NCI-H146 treated with DMSO at 0.1 percent for 48 hours (cell line): ENCODE measurements around the gene SNRPE.

ENCODE experiments used
- DNase-seq: peaks from one replicate; lab custom pipeline; 2025; ENCODE audit not compliant: unreplicated experiment; lab: John Stamatoyannopoulos, UW

Gene SNRPE

DNA sequence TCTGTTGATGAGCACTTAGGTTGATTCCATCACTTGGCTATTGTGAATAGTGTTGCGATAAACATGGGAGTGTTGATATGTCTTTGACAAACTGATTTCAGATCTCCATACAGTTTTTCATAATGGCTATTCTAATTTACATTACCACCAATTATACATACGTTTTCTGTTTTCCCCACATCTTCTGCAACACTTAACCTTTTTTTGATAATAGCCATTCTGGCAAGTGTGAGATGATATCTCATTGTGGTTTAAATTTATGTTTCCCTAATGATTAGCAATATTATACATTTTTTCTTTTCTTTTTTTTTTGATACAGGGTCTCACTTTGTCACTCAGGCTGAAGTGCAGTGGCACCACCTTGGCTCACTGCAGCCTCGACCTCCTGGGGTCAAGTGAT lies 17.0 kb downstream of the SNRPE start:
- no peak for DNase-seq

DNA sequence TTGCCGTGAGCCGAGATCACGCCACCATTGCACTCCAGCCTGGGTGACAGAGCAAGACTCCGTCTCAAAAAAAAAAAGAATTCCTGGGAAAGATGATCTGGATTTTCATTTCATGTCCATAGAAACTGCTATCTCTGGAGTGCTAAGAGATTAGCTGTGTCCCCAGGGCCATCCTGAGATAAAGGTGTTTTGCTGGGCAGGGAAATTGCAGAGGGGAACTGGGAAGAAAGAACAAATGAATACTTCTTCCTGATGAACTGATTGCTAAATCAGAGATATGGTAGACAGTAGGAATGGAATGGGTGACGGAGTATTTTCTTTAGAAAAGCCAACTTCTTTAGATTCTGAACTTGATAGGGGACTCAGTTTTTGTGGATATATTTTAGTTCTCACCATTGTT lies 19.2 kb downstream of the SNRPE start:
- no peak for DNase-seq

- DNase-seq, result no peak
Measured at GRCh38 chr1:203888807-203889251, 27.4 kb downstream of the SNRPE start.

DNA sequence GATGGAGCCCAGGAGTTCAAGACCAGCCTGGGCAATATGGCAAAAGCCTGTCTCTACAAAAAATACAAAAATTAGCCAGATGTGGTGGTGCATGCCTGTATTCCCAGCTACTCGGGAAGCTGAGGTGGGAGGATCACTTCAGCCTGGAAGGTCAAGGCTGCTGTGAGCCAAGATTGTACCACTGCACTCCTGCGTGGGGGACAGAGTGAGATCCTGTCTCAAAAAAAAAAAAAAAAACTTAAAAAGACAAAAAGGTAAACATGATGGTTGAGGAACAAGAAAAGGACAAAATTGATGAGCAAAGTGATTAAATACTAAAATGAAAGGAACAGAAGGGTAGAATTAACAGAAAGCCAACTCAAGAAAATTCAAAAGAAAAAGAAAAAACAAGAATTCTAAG lies 30.6 kb downstream of the SNRPE start:
- DNase-seq, result no peak

DNA sequence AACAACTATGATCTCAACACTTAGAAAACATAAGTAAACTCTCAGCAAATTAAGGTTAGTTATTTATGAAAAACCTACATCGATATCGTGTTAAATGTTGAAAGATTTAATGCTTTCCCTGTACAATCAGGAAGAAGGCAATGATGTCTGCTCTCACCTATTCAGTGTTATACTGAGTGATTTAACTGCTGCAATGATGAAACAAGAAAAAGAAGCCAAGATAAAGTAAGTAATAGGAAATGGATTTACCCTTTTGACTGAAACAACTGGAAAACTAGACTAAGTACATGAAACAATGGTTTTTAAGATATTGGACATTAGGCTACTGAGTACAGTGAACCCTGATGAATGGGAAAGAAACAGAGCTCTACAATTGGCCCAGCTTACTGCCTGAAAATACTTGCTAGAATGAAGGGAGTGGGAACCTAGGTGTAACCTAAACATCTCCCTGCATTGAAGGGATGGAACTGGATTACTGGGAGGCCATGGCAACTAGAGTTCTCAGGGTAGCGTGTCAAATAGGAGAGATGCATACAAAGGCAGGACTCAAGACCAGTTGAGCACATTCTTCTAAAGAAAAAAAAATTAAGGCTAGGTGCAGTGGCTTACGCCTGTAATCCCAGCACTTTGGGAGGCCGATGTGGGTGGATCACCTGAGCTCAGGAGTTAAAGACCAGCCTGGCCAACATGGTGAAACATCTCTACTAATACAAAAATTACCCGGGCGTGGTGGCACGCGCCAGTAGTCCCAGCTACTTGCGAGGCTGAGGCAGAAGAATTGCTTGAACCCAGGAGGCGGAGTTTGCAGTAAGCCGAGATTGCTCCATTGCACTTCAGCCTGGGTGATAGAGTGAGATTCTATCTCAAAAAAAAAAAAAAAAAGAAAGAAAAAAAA lies 37.3 kb downstream of the SNRPE start:
- DNase-seq, result no peak

GRCh38 chr1:203899353-203899716 lies 37.9 kb downstream of the SNRPE start:
- DNase-seq, result no peak

DNA sequence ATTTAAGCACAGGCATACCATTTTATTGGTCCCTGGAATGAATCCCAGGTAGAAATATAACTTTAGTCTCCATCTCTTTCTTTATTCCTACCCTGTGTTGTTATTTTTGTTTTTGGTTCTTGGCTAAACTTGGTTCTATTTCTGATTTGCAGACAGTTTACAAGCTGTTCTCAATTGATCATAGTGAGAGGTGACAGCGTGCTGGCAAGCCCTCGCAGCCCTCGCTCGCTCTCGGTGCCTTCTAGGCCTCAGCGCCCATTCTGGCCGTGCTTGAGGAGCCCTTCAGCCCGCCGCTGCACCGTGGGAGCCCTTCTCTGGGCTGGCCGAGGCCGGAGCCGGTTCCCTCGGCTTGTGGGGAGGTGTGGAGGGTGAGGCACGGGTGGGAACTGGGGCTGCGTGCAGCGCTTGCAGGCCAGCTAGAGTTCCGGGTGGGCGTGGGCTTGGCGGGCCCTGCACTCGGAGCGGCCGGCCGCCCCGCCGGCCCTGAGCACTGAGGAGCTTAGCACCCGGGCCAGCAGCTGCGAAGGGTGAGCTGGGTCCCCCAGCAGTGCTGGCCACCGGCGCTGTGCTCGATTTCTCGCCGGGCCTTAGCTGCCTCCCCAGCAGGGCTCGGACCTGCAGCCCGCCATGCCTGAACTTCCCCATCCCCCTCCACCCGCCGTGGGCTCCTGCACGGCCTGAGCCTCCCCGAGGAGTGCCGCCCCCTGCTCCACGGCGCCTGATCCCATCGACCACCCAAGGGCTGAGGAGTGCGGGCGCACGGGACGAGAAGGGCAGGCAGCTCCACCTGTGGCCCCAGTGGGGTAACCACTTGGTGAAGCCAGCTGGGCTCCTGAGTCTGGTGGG lies 38.7 kb downstream of the SNRPE start:
- no peak for DNase-seq

DNA sequence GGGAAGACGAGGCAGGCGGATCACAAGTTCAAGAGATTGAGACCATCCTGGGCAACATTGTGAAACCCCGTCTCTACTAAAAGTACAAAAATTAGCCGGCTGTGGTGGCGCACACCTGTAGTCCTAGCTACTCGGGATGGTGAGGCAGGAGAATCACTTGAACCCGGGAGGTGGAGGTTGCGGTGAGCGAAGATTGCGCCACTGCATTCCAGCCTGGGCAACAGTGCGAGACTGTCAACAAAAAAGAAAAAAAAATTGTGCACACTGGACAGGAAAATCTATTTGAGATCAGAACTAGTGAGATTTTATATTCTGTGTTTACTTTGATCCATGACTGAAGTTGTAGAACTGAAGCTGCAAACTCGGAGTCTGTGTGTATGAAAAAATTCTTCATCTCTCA lies 40.2 kb downstream of the SNRPE start:
- no peak for DNase-seq

DNA sequence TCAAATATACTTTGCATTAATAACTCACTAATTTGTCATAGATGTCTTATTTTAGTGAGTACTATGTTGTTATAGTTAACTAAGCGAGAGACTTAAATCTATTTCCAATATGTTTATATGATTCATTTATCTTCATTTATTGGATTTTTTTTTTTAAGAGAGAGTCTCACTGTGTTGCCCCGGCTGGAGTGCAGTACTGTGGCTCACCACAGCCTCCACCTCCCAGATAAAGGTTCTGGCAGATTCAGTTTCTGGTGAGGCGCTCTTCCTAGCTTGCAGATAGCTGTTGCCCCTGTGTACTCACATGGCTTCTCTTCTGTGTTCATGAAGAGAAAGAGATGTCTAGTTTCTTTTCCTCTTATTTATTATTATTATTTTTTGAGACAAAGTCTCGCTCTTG lies 43.9 kb downstream of the SNRPE start:
- DNase-seq, result no peak

GRCh38 chr1:203906932-203907331 lies 45.5 kb downstream of the SNRPE start:
- no peak for DNase-seq

DNA sequence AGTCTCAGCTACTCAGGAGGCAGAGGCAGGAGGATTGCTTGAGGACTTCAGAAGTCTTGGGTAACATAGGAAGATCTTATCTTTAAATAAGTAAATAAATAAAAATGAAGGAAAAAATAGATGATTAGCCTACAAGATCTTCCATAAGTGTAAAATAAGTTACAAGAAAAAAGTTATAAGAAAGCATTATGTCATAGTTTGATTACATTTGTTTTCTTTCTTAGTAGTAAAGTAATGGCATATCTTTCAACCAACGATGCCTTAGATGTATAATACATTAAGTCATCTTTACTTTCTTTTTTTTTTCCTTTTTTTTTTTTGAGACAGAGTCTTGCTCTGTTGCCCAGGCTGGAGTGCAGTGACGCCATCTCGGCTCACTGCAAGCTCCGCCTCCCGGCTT lies 46.5 kb downstream of the SNRPE start:
- no peak for DNase-seq

DNA sequence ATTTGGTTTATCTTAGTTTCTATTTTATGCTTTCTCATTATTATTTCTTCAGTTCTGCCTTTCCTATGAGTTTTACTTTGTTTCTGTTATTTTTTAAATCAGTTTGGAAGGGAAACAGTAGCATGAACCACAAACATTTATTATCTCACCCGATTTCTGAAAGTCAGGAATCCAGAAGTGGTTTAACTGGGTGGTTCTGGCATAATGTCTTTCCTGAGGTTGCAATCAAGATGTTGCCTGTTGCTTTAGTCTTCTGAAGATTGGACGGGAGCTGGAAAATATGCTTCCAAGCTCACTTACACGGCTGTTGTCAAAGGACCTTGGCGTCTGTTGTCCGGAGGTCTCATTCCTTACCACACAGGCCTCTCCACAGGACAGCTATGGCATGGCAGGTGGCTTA lies 50.4 kb downstream of the SNRPE start:
- no peak for DNase-seq

GRCh38 chr1:203913073-203913521 lies 51.7 kb downstream of the SNRPE start:
- DNase-seq, result peak; percentile 10

GRCh38 chr1:203914292-203914691 lies 52.9 kb downstream of the SNRPE start:
- no peak for DNase-seq

GRCh38 chr1:203915811-203916210 lies 54.4 kb downstream of the SNRPE start:
- DNase-seq, result no peak

- DNase-seq, result no peak
Measured at GRCh38 chr1:203916756-203917155, 55.4 kb downstream of the SNRPE start.
